T follicular helper cell (primary cell): ENCODE measurements around the gene TEX261.
"Not testable (repeated sequence)": the region's sequence is repeated elsewhere in the genome, so short reads cannot be mapped to it uniquely, and the experiment has no call there.

ENCODE experiments used
- DNase-seq: peaks from one replicate; pipeline ENCODE4 v3.0.0-alpha.2; 2020; ENCODE audit warnings: low read depth
- total RNA-seq, 2 experiments: gene quantifications; one replicate each; lab custom pipeline; 2026; lab: John Stamatoyannopoulos, UW

The TEX261 gene
- 48.9 to 74.7 reads per million in 2 experiments for total RNA-seq

DNA sequence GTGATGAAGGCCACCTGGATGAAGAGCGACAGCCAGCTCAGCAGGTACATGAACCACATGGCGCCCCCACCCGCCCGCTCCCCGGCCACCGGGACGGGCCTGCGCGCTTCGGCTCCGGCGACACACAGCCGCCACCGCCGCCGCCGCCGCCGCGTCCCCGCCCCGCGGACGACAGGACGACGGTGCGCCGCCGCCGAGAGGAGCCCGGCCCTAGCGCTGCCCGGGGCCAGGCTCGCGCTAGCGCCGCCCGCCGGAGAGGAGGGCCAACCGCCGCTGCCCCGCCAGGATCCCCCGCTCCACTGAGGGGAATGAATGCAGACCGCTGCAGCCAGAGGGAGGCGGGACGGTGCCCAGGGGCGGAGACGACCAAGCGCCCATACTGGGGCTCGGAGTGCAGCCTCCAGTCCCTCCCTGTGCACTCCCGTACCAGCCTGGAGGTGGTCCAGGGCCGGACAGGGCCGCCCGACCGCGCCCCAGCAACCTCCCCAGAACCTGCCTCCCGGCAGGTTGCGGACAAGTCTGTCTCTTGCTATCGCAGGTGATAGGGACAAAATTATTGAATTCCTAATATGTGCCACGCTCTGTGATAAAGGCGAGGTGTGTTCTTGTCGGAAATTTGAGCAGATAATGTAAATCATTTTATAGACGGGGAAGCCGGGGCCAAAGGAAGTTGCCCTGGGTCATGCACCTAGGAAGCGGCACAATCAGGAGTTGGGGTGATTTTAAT lies at the start of gene TEX261:
Gene TEX261, minus strand, starts transcription at position 175 of the 727 bp plus-strand sequence. Its CDS starts 116 bp downstream, at position 59.
- DNase-seq, result peak; percentile 81

DNA sequence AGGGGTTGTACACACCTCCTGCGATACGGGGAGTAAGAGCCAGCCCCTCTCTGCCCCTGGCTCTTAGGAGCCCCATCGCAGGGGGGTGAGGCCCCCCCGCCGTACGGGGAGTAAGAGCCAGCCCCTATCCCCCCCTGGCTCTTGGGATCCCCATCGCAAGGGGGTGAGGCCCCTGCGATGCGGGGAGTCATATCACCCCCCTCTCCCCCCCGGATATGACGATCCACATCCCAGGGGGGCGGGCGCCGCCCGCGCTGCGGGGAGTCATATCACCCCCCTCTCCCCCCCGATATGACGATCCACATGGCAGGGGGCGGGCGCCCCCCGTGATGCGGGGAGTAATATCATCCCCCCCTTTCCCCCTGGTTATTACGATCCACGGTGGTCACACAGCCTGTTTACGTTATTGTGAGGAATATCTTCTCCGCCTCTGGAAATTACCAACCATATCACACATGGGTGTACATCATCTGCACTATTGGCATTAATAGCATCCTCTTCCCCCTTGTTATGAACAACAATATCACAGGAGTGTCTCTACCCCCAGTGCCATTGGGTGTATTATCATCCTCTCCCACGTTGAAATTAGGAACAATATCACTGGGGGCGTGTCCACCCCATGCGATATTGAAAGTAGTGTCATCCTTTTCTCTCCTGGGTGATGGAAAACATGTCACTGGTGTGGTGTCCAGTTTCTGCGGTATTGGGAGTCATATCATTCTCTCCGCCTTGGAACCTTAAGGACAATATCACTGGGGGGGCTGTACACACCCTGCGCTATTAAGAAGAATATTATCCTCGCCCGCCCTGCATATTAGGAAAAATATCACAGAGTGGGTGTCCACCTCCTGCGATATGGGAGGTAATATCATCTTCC lies 49.1 kb upstream of the TEX261 start:
- DNase-seq, result no peak

DNA sequence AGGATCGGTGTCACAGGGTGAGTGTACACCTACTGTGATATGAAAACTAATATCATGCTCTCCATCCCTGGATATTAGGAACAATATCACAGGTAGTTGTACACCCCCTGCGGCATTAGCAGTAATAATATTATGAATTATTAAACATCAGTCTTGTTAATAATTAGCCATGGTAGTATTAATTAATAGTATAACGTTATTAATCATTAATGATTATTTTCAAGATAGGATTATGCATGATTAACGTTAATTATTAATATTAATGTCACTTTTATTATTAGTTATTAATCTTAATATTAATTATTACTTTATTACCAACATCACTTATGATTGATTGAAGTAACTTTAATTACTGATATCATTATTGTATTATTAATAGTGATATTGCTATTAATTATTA lies 47.6 kb upstream of the TEX261 start:
- DNase-seq, result no peak

DNA sequence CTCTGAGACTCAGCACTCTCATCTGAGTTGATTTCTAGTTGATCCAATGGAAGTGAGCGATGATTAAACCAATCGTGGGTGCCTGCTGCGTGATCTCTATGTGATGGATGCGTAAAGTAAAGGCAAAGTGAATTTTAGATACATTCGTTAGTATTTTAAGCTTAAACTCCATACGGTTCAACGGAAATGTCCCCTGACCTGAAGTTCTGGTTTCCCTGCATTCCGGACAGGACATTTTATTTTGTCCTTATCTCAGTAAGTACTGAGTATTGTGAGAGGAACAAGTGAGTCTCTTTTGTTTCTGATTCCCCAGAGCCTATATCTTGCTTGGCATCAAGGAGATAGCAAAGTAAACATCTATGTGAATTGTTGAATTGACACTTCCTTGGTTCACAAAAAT lies 41.6 kb upstream of the TEX261 start:
- DNase-seq, result not testable (repeated sequence)

DNA sequence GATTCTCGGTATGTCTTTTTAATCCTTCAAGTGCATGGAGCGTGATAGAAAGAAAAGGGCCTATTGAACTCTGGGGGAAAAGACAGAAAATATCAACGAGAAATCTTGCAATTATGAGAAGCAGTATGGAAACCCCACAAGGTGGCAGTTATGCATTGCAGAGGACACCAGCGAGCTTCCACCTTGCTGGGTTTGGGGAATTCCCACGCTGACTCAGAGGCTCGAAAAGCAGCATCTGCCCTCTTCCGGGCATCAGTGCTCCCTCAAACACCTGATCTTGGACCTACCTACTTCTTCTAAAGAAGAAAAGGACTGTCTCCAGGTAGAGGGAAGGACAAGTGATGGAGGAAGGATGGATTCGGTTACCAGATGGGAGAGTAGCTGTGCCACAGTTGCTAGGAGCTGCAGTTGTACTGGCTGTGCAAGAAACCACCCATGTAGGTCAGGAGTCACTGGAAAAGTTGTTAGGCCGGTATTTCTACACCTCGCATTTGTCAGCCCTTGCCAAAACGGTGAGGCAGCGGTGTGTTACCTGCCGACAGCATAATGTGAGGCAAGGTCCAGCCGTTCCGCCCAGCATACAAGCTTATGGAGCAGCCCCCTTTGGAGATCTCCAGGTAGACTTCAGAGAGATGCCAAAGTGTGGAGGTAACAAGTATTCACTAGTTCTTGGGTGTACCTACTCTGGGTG lies 29.0 kb upstream of the TEX261 start:
- DNase-seq, result peak; percentile 48

DNA sequence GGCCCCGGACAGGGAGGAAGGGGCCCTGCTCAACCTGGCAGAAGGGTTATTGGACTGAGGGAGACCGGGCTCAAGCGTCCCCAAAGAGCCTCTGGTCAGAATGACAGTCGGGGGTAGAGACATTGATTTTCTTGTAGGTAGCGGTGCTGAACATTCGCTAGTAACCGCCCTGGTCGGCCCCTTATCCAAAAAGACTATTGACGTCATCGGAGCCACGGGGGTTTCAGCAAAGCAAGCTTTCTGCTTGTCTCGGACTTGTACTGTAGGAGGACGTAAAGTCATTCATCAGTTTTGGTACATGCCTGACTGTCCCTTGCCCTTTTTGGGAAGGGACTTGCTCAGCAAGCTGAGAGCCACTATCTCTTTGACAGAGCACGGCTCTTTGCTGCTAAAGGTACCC lies 26.7 kb upstream of the TEX261 start:
- not testable (repeated sequence) for DNase-seq

DNA sequence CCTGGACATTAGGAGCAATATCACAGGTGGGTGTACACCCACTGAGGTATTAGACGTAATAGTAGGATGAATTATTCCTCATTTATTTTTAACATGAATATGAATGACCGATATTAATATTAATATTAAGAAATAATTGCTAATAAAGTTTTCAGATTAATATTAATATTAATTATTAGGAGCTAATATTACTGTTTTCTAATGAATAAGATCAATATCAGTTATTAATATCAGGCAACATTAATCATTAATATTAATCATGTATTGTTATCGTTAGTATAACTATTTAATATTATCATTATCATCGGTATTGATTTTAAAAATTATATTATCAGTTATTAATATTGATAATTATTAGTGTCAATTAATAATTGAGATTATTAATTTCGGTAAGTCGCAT lies 25.3 kb upstream of the TEX261 start:
- not testable (repeated sequence) for DNase-seq

DNA sequence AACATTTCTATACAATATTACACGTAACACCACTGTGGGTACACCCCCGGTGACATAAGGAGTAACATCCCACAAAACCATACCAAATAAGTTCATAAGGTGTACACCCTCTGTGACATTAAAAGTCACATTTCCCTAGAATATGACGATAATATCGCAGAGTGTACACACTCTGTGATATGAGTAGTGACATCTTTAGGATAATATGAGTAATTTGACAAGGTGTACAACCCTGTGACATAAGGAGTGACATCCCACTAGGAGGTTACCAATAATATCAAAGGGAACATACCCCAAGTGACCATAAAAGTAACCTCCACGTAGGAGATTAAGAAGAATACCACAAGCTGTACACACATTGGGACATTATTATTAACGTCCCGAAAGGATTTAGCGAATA lies 24.0 kb upstream of the TEX261 start:
- no peak for DNase-seq

DNA sequence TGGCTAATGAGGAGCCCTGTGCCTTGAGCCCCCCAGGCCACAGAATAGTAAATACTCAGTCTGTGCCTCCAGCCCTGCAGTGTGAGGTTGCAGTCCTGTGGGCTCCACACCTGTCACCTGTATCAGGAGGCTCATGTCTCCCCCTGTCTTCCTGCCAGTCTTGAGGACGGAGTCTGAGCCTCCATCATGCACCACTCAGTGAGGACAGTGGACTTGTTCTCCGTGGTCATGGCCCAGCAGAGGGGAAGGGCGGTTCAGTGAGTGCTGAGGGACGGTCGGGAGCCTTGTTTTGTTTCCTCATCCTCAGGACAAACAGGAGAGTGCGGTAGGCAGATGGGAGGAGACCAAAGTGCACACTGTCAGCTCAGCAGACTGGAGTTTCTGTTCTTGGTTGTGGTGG lies 17.1 kb upstream of the TEX261 start:
- DNase-seq, result not testable (repeated sequence)

DNA sequence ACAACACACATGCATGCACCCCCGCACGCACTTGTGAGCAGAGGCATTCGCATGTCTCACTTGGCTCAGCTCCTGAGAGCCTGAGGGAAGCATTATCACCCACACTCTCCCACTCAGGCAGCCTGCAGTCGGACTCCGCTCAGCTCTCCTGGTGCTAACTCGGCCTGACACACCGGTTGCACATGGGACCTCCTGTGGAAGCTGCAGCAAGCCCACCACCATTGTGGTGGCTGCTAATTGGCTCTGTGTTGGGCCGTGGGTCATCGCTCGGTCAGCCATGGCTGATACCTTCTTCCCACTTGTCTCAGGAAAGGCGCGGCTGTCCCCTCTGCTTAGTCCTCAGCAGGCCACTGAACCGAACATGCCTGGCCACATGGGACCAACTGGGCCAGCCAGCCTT lies 13.7 kb upstream of the TEX261 start:
- DNase-seq, result no peak

DNA sequence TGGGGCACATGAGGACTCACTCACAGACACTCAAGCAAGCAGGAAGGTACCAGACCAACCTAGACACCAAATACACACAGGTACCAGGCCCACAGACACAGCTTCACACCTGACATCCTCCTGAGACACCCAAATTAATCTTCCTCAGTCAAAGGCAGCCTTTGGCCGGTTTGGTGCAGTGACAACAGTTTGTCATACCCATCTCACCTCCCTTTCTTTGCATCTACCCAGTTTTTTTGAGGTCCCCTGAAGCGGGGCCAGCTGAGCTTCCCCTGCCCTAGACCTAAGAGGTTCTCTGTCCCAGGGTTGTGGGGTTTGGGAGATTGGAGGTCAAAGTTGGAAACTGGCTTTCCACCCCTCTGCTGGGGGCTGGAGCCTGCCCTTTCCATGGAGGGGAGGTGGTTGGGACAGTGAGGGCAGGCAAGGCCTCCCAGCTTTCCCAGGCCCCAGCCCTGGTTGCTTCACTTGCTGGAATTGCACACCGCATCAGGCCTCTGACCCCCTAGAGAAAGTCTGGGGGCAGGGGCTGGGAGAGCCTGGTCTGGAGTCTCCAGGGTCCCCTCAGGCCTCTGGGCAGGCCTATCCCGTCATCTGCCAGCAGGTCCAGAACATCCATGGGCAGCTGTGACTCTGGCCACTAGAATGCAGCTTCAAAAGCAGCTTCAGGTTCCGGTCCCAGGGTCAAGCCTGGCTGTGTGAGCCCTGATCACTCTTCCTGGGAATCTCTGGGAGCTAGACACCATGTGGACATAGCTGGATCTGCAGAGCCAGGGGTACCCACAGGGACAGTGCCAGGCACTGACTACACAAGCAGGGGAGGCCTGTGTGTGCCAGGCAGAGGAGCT lies 12.5 kb upstream of the TEX261 start:
- no peak for DNase-seq

DNA sequence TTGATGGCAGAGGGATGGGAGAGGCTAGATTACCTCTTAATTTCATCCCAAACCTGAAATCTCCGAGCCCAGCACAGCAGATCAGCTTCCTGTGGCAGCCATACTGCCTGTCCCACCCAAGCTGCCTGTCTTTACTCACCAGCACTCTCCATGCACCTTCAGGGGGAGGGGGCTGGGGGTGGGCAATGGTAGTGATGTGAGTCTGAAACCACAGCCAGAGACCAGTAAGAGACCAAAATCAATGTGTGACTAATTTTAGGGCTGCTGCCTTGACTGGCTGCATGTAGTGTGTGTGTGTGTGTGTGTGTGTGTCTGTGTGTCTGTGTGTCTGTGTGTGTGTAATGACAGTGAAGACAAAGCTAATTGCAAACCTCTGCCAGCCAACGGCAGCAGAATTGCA lies 11.7 kb upstream of the TEX261 start:
- DNase-seq, result no peak

DNA sequence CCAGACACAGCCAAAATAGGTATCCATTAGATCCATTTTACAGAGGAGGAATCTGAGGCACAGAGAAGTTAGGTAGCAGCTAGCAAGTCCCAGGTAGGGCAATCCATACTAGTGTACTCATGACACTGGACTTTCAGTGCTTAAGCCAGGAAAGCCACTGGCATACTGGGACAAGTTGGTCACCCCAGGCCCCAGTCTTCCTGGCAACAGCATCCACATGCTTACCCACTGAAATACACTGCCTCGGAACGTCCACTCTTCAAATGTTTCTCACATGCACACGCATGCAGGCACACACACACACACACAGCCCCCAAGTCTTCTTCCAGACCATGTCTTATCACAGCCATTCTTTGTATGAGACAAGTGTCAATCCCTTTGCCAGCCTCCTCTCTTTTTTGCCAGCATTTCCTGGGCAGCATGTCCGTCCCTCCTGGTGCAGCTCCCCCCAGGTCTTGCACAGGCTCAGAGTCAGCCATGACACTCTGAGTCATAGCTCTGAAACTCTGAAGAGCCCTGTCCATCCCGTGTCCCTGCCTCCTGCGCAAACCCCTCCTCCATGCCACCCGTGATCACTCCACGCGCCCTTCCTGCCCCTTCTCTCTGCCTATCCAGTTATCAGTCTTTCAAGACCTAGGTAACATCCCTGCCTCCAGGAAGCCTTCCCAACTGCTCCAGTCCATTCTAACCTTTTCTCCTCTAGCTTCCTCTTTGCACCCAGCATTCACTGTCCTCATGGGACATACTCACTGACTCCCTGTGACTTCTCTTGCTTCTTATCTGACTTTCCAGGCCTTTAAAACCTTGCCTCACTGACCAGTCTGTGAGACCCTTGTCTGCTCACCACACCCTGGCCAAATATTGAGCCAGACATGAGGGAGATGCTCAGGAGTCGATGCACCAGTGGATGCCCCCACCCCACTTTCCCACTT lies 10.9 kb upstream of the TEX261 start:
- DNase-seq, result no peak

DNA sequence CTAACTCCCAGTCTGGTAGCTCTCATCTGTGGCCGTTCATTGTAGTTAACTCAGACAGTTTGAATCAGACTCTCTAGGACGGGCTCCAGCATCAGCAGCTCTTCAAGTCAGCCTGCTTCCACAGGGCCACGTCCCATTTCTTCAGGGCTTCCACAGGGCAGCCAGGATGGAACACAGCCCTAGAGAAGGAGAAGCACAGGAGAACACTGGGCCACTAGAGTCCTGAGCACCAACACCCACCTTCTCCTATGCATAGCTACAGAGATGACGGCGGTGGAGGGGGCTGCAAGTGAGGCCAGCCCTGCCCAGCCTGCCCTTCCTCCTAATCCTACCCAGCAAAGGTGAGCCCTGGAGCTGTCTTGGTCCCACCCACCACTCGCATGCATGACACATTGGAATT lies 10.2 kb upstream of the TEX261 start:
- DNase-seq, result no peak

DNA sequence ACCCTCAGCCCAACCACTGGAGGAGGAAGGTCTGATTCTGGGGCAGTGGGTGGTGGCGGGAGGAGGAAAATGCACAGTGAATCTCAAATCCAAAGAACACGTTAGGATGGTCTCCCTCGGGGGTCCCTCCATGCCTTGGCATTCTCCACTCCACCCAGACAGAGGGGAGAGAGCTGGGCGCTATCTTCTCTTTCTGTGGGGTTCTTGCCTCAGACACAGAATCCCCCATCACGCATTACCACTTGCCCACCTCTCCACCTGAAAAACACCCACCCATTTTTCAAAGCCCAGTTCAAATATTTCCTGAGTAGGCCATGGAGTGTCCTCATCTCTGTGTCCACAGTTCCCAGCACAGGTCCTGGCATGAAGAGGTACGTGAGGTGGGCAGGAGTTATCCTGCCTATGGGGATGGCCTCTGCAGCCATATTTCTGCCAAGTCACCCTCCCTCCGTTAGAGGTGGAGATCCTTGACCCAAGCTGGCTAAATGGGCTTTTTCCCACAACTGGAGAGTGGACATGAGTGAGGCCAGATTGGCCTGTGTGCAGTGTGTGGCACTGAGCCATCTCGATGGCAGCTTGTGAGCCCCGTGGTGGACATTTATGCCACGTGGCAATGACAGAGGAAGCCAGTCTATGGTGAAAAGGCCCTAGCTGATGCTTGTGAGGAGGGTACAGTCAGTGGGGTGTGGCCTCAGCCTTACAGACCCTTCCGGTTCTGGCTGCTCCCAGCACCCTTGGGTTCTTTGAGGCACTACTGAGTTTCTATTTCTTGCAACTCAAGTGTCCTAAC lies 9.5 kb upstream of the TEX261 start:
- no peak for DNase-seq

DNA sequence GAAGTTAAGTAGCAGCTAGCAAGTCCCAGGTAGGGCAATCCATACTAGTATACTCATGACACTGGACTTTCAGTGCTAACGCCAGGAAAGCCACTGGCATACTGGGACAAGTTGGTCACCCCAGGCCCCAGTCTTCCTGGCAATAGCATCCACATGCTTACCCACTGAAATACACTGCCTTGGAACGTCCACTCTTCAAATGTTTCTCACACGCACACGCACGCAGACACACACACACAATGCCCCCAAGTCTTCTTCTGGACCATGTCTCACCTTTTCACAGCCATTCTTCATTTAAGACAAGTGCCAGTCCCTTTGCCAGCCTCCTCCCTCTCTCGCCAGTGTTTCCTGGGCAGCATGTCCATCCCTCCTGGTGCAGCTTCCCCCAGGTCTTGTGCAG lies 8.7 kb upstream of the TEX261 start:
- no peak for DNase-seq

DNA sequence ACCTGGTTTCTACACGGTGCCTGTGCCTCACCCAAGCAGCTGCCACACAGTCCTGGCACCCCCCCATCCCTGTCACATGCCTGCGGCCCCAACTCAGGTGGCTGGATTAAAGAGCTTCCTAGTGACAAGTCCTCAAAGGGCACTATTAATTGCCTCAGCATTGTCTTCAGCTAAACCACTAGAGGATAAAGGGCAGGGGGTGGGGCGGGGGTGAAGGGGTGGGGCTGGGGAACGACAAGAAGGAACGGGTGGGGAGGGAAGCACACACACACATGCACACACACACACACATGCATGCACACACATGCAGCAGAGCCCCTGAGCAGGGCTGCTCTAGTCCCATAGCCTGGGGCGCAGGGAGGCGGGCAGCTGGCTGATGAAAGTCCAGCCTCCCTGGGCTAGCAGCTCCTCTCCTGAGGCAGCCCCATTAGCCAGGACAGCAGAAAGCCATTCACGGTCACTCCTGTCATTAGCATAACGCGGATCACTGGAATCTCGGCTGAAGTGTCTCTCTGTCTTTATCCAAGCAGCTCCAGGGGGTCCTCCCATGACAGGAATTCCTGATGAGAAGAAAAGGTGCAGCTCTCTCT lies 7.4 kb upstream of the TEX261 start:
- no peak for DNase-seq

DNA sequence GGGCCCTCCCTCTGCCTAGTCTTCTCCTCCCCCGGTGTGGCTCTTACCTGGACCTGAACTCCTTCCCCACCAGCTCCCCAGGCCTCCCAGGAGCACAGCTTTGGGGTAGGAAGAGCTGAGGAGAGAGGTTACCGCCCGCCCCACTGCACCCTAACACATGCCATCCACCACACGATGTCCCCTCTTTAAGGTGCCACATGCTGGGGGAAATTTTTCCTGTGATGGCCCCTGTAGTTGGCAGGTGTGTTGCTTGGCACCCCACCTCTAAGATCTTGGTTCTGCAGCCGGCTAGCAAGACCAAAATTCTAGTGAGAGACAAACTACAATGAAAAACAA lies 6.9 kb upstream of the TEX261 start:
- no peak for DNase-seq
